Measurements from ENCODE around the gene EZR. TPM values are rescaled to one million over a fixed set of nuclear protein-coding genes. Genes with fewer than 3 reads are reported as not detected.

The EZR gene
- total and polyA plus RNA-seq, 10 of the 15 experiments (the other 5 are each of a cell fraction or from before 2014, with no cell fraction given): 79.1 to 282 (median 161) TPM

DNA sequence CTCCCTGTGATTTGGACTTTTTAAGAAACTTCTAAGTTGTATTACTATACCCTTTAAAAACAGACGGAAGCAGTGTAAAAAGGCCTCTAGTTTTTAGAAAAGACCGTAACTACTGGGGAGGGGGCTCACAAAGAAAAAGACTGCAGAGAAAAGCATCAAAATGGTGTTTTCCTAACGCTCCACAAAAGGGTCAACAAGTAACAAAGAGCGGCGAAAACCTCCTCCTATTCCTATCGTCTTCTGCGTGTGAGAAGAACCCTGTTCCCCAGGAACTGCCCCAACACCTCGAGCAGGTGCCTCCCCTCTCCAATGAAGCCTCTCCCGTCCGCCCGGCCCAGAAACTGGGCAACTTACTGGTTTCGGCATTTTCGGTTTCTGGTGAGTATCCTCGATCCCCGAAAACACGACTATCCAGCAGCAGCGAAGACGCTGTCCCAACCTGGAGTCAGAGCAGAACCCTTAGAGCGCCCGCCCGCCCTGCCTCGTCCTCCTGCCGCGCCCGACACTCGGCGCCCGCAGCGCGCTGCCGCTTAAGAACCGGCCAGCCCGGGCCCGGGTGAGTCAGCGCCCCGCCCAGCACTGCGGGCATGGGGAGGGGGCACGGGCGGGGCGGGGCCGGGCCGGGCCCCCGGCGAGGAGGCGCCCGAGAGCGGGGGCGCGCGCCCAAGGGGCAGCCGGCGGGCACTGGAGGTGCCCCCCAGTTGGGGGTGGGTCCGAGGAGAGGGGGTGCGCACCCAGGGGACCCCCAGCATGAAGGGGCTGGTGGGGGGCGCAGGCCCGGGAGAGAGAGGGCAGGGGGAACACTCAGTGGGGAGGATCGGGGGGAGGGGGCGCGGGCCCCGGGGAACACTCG lies 1.2 kb downstream of the EZR start (continued):
- TF ChIP-seq ZBTB11 (CRISPR knock-in tag; IDR thresholded peaks at IDR 0.05) (no peak), STAT3 (IDR thresholded peaks at IDR 0.05; ENCODE audit: low read depth, low read length) (no peak), NR2F1 (conservative IDR thresholded peaks at IDR 0.05) (0 out of 2 replicates have a peak, but pooled peaks have one; percentile 37), SMARCA5 (IDR thresholded peaks at IDR 0.05) (0 out of 2 replicates have a peak, but pooled peaks have one; percentile 33), ASH2L (IDR thresholded peaks at IDR 0.05; ENCODE audit: borderline replicate concordance, low read depth) (no peak), IKZF1 (conservative IDR thresholded peaks at IDR 0.05) (peak; percentile 28), CBX5 (IDR thresholded peaks at IDR 0.05; ENCODE audit: low read depth) (no peak), CHD4 (IDR thresholded peaks at IDR 0.05) (no peak), FOXM1 (IDR thresholded peaks at IDR 0.05; ENCODE audit: low read depth, low read length) (no peak), EGR1 (IDR thresholded peaks at IDR 0.05; ENCODE audit: borderline replicate concordance in 1 of 2, low read depth in 2 of 2, low read length in 2 of 2) (peak in 1 of 2 experiments; percentile 50; a peak in 1 of 3 replicates), IKZF2 (IDR thresholded peaks at IDR 0.05) (no peak), MLLT1 (IDR thresholded peaks at IDR 0.05) (peak; percentile 67), POLR2AphosphoS5 (IDR thresholded peaks at IDR 0.05; ENCODE audit: low read length) (peak; percentile 94), BACH1 (IDR thresholded peaks at IDR 0.05; ENCODE audit: borderline replicate concordance) (peak; percentile 85), ZNF207 (IDR thresholded peaks at IDR 0.05; ENCODE audit: borderline replicate concordance) (0 out of 2 replicates have a peak, but pooled peaks have one; percentile 43), POU2F2 (IDR thresholded peaks at IDR 0.05; ENCODE audit: borderline replicate concordance, low read depth, low read length) (peak; percentile 80; the same call in 2 of the 3 replicates), ESRRA (IDR thresholded peaks at IDR 0.05; ENCODE audit: low read length) (no peak), MTA3 (IDR thresholded peaks at IDR 0.05; ENCODE audit: borderline replicate concordance, low read length) (no peak)
- TF ChIP-seq, protein P1, sequence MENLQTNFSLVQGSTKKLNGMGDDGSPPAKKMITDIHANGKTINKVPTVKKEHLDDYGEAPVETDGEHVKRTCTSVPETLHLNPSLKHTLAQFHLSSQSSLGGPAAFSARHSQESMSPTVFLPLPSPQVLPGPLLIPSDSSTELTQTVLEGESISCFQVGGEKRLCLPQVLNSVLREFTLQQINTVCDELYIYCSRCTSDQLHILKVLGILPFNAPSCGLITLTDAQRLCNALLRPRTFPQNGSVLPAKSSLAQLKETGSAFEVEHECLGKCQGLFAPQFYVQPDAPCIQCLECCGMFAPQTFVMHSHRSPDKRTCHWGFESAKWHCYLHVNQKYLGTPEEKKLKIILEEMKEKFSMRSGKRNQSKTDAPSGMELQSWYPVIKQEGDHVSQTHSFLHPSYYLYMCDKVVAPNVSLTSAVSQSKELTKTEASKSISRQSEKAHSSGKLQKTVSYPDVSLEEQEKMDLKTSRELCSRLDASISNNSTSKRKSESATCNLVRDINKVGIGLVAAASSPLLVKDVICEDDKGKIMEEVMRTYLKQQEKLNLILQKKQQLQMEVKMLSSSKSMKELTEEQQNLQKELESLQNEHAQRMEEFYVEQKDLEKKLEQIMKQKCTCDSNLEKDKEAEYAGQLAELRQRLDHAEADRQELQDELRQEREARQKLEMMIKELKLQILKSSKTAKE (IDR thresholded peaks at IDR 0.05; ENCODE audit: low read depth, poor library complexity, severe bottlenecking): no peak
- TF ChIP-seq, protein P2, sequence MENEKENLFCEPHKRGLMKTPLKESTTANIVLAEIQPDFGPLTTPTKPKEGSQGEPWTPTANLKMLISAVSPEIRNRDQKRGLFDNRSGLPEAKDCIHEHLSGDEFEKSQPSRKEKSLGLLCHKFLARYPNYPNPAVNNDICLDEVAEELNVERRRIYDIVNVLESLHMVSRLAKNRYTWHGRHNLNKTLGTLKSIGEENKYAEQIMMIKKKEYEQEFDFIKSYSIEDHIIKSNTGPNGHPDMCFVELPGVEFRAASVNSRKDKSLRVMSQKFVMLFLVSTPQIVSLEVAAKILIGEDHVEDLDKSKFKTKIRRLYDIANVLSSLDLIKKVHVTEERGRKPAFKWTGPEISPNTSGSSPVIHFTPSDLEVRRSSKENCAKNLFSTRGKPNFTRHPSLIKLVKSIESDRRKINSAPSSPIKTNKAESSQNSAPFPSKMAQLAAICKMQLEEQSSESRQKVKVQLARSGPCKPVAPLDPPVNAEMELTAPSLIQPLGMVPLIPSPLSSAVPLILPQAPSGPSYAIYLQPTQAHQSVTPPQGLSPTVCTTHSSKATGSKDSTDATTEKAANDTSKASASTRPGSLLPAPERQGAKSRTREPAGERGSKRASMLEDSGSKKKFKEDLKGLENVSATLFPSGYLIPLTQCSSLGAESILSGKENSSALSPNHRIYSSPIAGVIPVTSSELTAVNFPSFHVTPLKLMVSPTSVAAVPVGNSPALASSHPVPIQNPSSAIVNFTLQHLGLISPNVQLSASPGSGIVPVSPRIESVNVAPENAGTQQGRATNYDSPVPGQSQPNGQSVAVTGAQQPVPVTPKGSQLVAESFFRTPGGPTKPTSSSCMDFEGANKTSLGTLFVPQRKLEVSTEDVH (IDR thresholded peaks at IDR 0.05; ENCODE audit: low read depth, partially characterized antibody): no peak
